OCI-LY1 (cell line): ENCODE measurements around the gene NOS1.

ENCODE experiments used
- H2AFZ ChIP-seq: fragments of 200-600 bp; sonication (generic), shearing (Covaris generic); 2 replicates; pipeline ENCODE4 v1.6.0; 2014; ENCODE audit warnings: antibody characterized with exemption, mild to moderate bottlenecking, low read length
- H3F3A ChIP-seq: fragments of 200-600 bp; sonication (generic), shearing (Covaris generic); 2 replicates; pipeline ENCODE4 v1.6.0; 2014; ENCODE audit warnings: mild to moderate bottlenecking, antibody characterized with exemption, low read length, moderate library complexity; ENCODE audit not compliant: insufficient read depth
- H3K27ac ChIP-seq: fragments of 200-600 bp; sonication (generic); 2 replicates; pipeline ENCODE4 v1.5.1; 2014; ENCODE audit warnings: low read length, mixed run types, mild to moderate bottlenecking, low read depth; ENCODE audit not compliant: poor library complexity, severe bottlenecking
- H3K27me3 ChIP-seq: fragments of 200-600 bp; sonication (generic); 2 replicates; pipeline ENCODE4 v1.6.0; 2014; ENCODE audit warnings: antibody characterized with exemption, mild to moderate bottlenecking, low read length, moderate library complexity; ENCODE audit not compliant: insufficient read depth
- H3K36me3 ChIP-seq: fragments of 200-600 bp; sonication (generic); 2 replicates; pipeline ENCODE4 v1.6.1; 2014; ENCODE audit warnings: mild to moderate bottlenecking, antibody characterized with exemption, low read length, moderate library complexity, mixed read lengths; ENCODE audit not compliant: insufficient read depth
- H3K4me1 ChIP-seq: fragments of 200-600 bp; sonication (generic); 2 replicates; pipeline ENCODE4 v1.5.1; 2014; ENCODE audit warnings: mild to moderate bottlenecking, low read length, moderate library complexity; ENCODE audit not compliant: insufficient read depth, severe bottlenecking
- H3K4me2 ChIP-seq: fragments of 200-600 bp; sonication (generic), shearing (Covaris generic); 2 replicates; pipeline ENCODE4 v1.6.1; 2014; ENCODE audit warnings: low read length
- H3K4me3 ChIP-seq: fragments of 200-600 bp; sonication (generic); 2 replicates; pipeline ENCODE4 v1.5.1; 2014; ENCODE audit warnings: low read length, low read depth, mild to moderate bottlenecking, mixed read lengths; ENCODE audit not compliant: poor library complexity, severe bottlenecking
- H3K79me2 ChIP-seq: fragments of 200-600 bp; shearing (Covaris generic); 2 replicates; pipeline ENCODE4 v1.6.1; 2016; ENCODE audit warnings: mixed run types, low read length, mixed read lengths; ENCODE audit not compliant: insufficient read depth
- H3K9ac ChIP-seq: fragments of 200-600 bp; sonication (generic), shearing (Covaris generic); 2 replicates; pipeline ENCODE4 v1.6.1; 2014; ENCODE audit warnings: mild to moderate bottlenecking, low read length, mixed read lengths
- H3K9me2 ChIP-seq: fragments of 200-600 bp; sonication (generic), shearing (Covaris generic); 2 replicates; pipeline ENCODE4 v1.6.1; 2014; ENCODE audit warnings: low read depth, mild to moderate bottlenecking, low read length, mixed read lengths
- H3K9me3 ChIP-seq: fragments of 200-600 bp; shearing (Covaris generic); 2 replicates; pipeline ENCODE4 v1.6.1; 2014; ENCODE audit warnings: low read length, mixed read lengths
- H4K20me1 ChIP-seq: fragments of 200-600 bp; sonication (generic), shearing (Covaris generic); 2 replicates; pipeline ENCODE4 v1.6.0; 2016; ENCODE audit warnings: mild to moderate bottlenecking, low read length; ENCODE audit not compliant: insufficient read depth
- CTCF ChIP-seq: fragments of 200-600 bp; sonication (generic), shearing (Covaris generic); IDR thresholded peaks from 2 replicates; pipeline ENCODE4 v1.5.1; 2017; ENCODE audit warnings: mild to moderate bottlenecking, antibody characterized with exemption, low read length, moderate library complexity, mixed read lengths
- EZH2 ChIP-seq: fragments of 200-600 bp; sonication (generic), shearing (Covaris generic); IDR thresholded peaks from 2 replicates; pipeline ENCODE4 v1.8.0; 2017; ENCODE audit warnings: borderline replicate concordance, mixed run types, mild to moderate bottlenecking, antibody characterized with exemption, low read length, moderate library complexity, mixed read lengths

The NOS1 gene

GRCh38 chr12:117168976-117169375 lies 192.4 kb downstream of the NOS1 start:
- no peaks in the 10 kb centered on the region for H3K79me2 ChIP-seq
- no peak overlapping the region for H2AFZ ChIP-seq
- no peaks in the 10 kb centered on the region for H3K9me2 ChIP-seq
- no peak overlapping the region for H3K4me2 ChIP-seq
- TF ChIP-seq EZH2 = no peak
- no peaks in the 10 kb centered on the region for H3K9me3 ChIP-seq
- no peak overlapping the region for H3K9ac ChIP-seq
- no peaks in the 10 kb centered on the region for H3K27me3 ChIP-seq
- H3K4me1 ChIP-seq = no peaks in the 10 kb centered on the region
- H3K4me3 ChIP-seq = no peak overlapping the region
- no peak overlapping the region for H3K27ac ChIP-seq
- peaks cover 99% of the 10 kb centered on the region for H3K36me3 ChIP-seq
- H4K20me1 ChIP-seq = no peaks in the 10 kb centered on the region
- no peaks in the 10 kb centered on the region for H3F3A ChIP-seq

GRCh38 chr12:117167769-117168168 lies 193.7 kb downstream of the NOS1 start:
- no peaks in the 10 kb centered on the region for H3K79me2 ChIP-seq
- H3F3A ChIP-seq = no peaks in the 10 kb centered on the region
- TF ChIP-seq EZH2 (no peak), CTCF (no peak)
- no peaks in the 10 kb centered on the region for H3K9me2 ChIP-seq
- H3K4me2 ChIP-seq = no peak overlapping the region
- no peaks in the 10 kb centered on the region for H3K9me3 ChIP-seq
- H3K9ac ChIP-seq = no peak overlapping the region
- peaks cover 98% of the 10 kb centered on the region for H3K36me3 ChIP-seq
- H3K4me1 ChIP-seq = no peaks in the 10 kb centered on the region
- H3K27ac ChIP-seq = no peak overlapping the region
- no peak overlapping the region for H2AFZ ChIP-seq
- H3K27me3 ChIP-seq = no peaks in the 10 kb centered on the region
- H4K20me1 ChIP-seq = no peaks in the 10 kb centered on the region
- H3K4me3 ChIP-seq = no peak overlapping the region

- no peaks in the 10 kb centered on the region for H3K9me2 ChIP-seq
- H3K4me1 ChIP-seq = no peaks in the 10 kb centered on the region
- H4K20me1 ChIP-seq = no peaks in the 10 kb centered on the region
- TF ChIP-seq EZH2 (no peak), CTCF (no peak)
- H3K4me2 ChIP-seq = no peak overlapping the region
- H3F3A ChIP-seq = no peaks in the 10 kb centered on the region
- H3K4me3 ChIP-seq = no peak overlapping the region
- H3K9me3 ChIP-seq = no peaks in the 10 kb centered on the region
- H3K27ac ChIP-seq = no peak overlapping the region
- no peak overlapping the region for H3K9ac ChIP-seq
- H3K27me3 ChIP-seq = no peaks in the 10 kb centered on the region
- no peak overlapping the region for H2AFZ ChIP-seq
- H3K79me2 ChIP-seq = no peaks in the 10 kb centered on the region
- H3K36me3 ChIP-seq = peaks cover 98% of the 10 kb centered on the region
Observed at GRCh38 chr12:117166107-117166506, 195.3 kb downstream of the NOS1 start.

- H3K4me2 ChIP-seq = no peak overlapping the region
- TF ChIP-seq CTCF (no peak), EZH2 (no peak)
- no peaks in the 10 kb centered on the region for H3K9me3 ChIP-seq
- H3K27ac ChIP-seq = no peak overlapping the region
- peaks cover 98% of the 10 kb centered on the region for H3K36me3 ChIP-seq
- no peak overlapping the region for H3K9ac ChIP-seq
- H3K27me3 ChIP-seq = no peaks in the 10 kb centered on the region
- no peak overlapping the region for H2AFZ ChIP-seq
- no peak overlapping the region for H3K4me3 ChIP-seq
- H4K20me1 ChIP-seq = no peaks in the 10 kb centered on the region
- H3K9me2 ChIP-seq = no peaks in the 10 kb centered on the region
- no peaks in the 10 kb centered on the region for H3K4me1 ChIP-seq
- no peaks in the 10 kb centered on the region for H3F3A ChIP-seq
- H3K79me2 ChIP-seq = no peaks in the 10 kb centered on the region
Observed at GRCh38 chr12:117165342-117165741, 196.1 kb downstream of the NOS1 start.
